GM12892 (cell line): Measurements from ENCODE around the gene IGF2BP3.

Experiments used
- POLR2A ChIP-seq: IDR thresholded peaks from 2 replicates; pipeline ENCODE4 v1.6.1; 2011; ENCODE audit warnings: low read depth, low read length, control low read depth
- POLR2AphosphoS5 ChIP-seq: IDR thresholded peaks from 2 replicates; pipeline ENCODE4 v1.6.1; 2011; ENCODE audit warnings: low read depth, low read length, control low read depth
- TAF1 ChIP-seq: IDR thresholded peaks from 2 replicates; pipeline ENCODE4 v1.6.1; 2011; ENCODE audit warnings: low read depth, mild to moderate bottlenecking, control low read depth, low read length, borderline replicate concordance

- TF ChIP-seq TAF1 (no peak), POLR2A (no peak), POLR2AphosphoS5 (no peak)
Measured at GRCh38 chr7:23353172-23353571, 117.1 kb downstream of the IGF2BP3 start.
